ENCODE measurements around the gene TMSB4X.

TMSB4X gene

GRCh38 chrX:12981880-12982279 is 7.0 kb downstream of the TMSB4X start:
- TF ChIP-seq REST (IDR thresholded peaks at IDR 0.05; ENCODE audit: insufficient read depth in 1 of 2, low read depth in 2 of 2, low read length in 2 of 2) (no peak), TAF1 (IDR thresholded peaks at IDR 0.05; ENCODE audit: borderline replicate concordance, insufficient read depth, low read length) (no peak), POLR2AphosphoS5 (IDR thresholded peaks at IDR 0.05; ENCODE audit: low read depth, low read length) (no peak), SIN3A (IDR thresholded peaks at IDR 0.05; ENCODE audit: borderline replicate concordance, insufficient read depth, low read length) (no peak)

DNA sequence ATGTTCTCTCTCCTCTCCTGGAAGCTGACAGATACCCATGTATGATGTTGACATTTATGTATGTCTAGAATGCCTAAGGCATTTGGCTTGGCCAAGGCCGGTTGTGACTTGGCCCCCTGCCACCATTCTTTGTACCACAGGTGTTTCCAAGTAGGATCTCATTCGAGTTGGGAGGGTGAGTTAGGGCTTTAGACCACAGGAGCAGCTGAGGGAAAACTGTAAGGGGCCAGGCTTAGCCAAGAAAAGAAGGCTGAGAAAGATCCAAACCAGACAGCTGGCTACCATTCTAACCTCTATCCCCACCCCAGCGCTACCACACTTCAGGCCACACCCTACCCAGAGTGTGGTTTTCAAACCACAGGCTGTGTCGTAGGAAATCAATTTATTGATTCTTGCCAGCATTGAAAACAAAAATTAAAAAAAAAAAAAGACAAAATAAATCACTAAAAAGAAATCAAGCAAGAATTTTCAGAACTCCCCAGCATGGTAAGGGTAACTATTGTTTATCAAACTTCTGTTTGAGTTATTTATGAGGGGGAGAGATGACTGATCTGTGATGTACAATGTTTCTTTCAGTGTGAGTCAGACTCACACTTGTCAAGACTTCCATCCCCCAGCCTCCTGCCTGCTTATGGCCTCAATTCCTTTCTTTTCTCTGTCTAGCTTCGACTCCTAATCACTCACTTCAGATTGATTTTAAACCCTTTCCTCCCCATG is 9.9 kb downstream of the TMSB4X start:
- TF ChIP-seq FOXP2 (optimal IDR thresholded peaks at IDR 0.05; ENCODE audit: borderline replicate concordance, extremely low read depth, extremely low read length, insufficient read depth) (no peak), REST (IDR thresholded peaks at IDR 0.05; ENCODE audit: insufficient read depth in 1 of 2, low read depth in 2 of 2, low read length in 2 of 2) (no peak), SIN3A (IDR thresholded peaks at IDR 0.05; ENCODE audit: borderline replicate concordance, insufficient read depth, low read length) (no peak), POLR2AphosphoS5 (IDR thresholded peaks at IDR 0.05; ENCODE audit: low read depth, low read length) (no peak), TAF1 (IDR thresholded peaks at IDR 0.05; ENCODE audit: borderline replicate concordance, insufficient read depth, low read length) (no peak)

DNA sequence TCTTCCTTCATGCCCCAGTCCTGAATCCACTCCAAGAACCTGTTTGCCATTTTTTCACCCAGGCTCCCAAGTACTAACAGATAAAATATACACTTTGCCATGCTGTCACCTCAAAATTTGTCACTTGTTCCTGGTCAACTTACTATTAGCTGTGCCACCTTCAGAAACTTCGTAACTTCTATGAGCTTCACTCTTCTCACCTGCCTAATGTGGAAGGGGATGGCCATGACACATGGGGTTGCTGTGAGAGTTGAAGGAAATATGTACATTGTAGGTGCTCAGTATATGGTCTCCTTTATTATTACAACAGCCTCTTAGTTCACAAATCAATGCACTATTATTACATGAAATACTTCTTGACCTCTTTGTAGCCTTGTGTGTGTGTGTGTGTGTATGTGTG is 10.4 kb downstream of the TMSB4X start:
- TF ChIP-seq FOXP2 (optimal IDR thresholded peaks at IDR 0.05; ENCODE audit: borderline replicate concordance, extremely low read depth, extremely low read length, insufficient read depth) (no peak), POLR2AphosphoS5 (IDR thresholded peaks at IDR 0.05; ENCODE audit: low read depth, low read length) (no peak), SIN3A (IDR thresholded peaks at IDR 0.05; ENCODE audit: borderline replicate concordance, insufficient read depth, low read length) (no peak), TAF1 (IDR thresholded peaks at IDR 0.05; ENCODE audit: borderline replicate concordance, insufficient read depth, low read length) (no peak), REST (IDR thresholded peaks at IDR 0.05; ENCODE audit: insufficient read depth in 1 of 2, low read depth in 2 of 2, low read length in 2 of 2) (no peak)

DNA sequence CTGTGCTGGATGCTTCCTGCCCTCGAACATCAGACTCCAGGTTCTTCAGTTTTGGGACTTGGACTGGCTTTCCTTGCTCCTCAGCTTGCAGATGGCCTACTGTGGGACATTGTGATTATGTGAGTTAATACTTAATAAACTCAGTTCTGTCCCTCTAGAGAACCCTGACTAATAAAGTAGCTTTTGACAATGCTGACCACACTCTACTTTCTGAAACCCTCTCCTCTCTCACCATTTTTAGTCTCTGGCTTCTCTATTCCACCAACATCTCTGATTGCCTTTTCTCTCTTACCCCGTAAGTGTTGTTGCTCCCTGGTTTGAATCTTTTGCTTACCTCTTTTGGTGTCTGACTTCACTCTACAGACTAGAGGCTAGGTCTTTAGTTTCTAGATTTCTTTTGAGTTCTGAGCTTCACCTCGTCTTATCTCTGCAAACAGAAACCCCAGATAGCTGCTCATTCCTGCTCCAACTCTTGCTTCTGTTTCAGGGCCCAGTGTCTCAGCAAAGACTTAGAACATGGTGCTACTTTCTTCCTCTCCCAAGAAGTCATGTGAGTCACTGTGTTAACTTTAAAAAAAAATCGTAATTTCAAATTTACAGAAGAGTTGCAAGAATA is 11.4 kb downstream of the TMSB4X start:
- TF ChIP-seq FOXP2 (optimal IDR thresholded peaks at IDR 0.05; ENCODE audit: borderline replicate concordance, extremely low read depth, extremely low read length, insufficient read depth) (no peak), POLR2AphosphoS5 (IDR thresholded peaks at IDR 0.05; ENCODE audit: low read depth, low read length) (no peak), SIN3A (IDR thresholded peaks at IDR 0.05; ENCODE audit: borderline replicate concordance, insufficient read depth, low read length) (no peak)

DNA sequence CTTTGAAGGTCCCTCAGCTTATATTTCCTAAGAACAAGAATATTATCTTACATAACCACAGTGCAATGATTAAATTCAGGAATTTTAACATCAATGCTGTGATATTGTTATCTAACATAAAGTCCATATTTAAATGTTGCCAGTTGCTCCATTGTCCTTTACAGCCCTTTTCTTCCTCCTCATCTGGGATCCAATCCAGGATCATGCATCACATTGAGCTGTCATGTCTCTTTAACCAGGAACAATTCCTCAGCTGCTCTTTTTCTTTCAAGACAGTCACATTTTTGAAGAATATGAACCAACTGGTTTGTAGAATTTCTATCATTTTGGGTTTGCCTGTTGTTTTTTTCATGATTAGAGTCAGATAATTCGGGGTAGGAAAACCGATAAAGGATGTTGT is 12.0 kb downstream of the TMSB4X start:
- TF ChIP-seq SIN3A (IDR thresholded peaks at IDR 0.05; ENCODE audit: borderline replicate concordance, insufficient read depth, low read length) (no peak), REST (IDR thresholded peaks at IDR 0.05; ENCODE audit: insufficient read depth in 1 of 2, low read depth in 2 of 2, low read length in 2 of 2) (no peak), FOXP2 (optimal IDR thresholded peaks at IDR 0.05; ENCODE audit: borderline replicate concordance, extremely low read depth, extremely low read length, insufficient read depth) (no peak), POLR2AphosphoS5 (IDR thresholded peaks at IDR 0.05; ENCODE audit: low read depth, low read length) (no peak), TAF1 (IDR thresholded peaks at IDR 0.05; ENCODE audit: borderline replicate concordance, insufficient read depth, low read length) (no peak)
